ENCODE measurements around the gene SPIRE1. TPM values are rescaled to one million over a fixed set of nuclear protein-coding genes. Genes with fewer than 3 reads are reported as not detected.
"Not testable (repeated sequence)": the region's sequence is repeated elsewhere in the genome, so short reads cannot be mapped to it uniquely, and the experiment has no call there.

Gene SPIRE1
- total RNA-seq, 1 experiment from 2014 or later = 26.1 TPM

DNA sequence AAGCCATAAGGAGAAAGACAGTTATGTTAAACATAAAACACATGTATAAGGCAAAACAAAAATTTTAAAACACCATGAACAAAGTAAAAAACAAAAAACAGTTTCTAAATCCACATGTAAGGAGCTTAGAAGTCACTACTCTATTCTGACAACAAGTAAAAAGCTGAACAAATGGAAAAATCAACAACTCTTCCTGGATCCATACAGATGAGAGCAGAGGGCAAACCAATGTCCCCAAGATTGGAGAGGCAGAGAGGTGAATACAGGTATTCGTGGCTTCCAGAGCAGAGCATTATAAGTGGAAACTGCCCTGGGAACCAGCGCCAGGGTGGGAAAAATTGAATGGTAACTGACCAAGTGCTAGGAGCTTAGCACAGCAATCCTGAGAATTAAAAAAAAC lies 93.5 kb downstream of the SPIRE1 start:
- Histone ChIP-seq H3K36me3 (ENCODE audit: low read depth) (no peaks in the 10 kb centered on the region), H4K20me1 (ENCODE audit: insufficient read depth) (no peaks in the 10 kb centered on the region), H3F3A (ENCODE audit: insufficient read depth, low read depth) (no peaks in the 10 kb centered on the region), H3K9me3 (ENCODE audit: insufficient read depth, low read depth) (no peaks in the 10 kb centered on the region), H3K4me1 (replicated peaks; ENCODE audit: insufficient read depth) (0 out of 2 replicates have a peak, but pooled peaks cover 5% of the 10 kb centered on the region), H3K9me2 (ENCODE audit: insufficient read depth) (no peaks in the 10 kb centered on the region), H3K4me2 (no peak overlapping the region), H3K79me2 (ENCODE audit: low read depth) (no peaks in the 10 kb centered on the region), H2AFZ (no peak overlapping the region), H3K4me3 (no peak overlapping the region), H3K27ac (no peak overlapping the region), H3K27me3 (ENCODE audit: insufficient read depth, low read depth) (no peaks in the 10 kb centered on the region)
- no peak for TF ChIP-seq EZH2 (IDR thresholded peaks at IDR 0.05; ENCODE audit: low read depth)
- TF ChIP-seq, protein P1, sequence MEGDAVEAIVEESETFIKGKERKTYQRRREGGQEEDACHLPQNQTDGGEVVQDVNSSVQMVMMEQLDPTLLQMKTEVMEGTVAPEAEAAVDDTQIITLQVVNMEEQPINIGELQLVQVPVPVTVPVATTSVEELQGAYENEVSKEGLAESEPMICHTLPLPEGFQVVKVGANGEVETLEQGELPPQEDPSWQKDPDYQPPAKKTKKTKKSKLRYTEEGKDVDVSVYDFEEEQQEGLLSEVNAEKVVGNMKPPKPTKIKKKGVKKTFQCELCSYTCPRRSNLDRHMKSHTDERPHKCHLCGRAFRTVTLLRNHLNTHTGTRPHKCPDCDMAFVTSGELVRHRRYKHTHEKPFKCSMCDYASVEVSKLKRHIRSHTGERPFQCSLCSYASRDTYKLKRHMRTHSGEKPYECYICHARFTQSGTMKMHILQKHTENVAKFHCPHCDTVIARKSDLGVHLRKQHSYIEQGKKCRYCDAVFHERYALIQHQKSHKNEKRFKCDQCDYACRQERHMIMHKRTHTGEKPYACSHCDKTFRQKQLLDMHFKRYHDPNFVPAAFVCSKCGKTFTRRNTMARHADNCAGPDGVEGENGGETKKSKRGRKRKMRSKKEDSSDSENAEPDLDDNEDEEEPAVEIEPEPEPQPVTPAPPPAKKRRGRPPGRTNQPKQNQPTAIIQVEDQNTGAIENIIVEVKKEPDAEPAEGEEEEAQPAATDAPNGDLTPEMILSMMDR (conservative IDR thresholded peaks at IDR 0.05) = no peak
- BruUV-seq (replicated peaks) = no TSS peak
- CTCF ChIA-PET = interaction anchor here (0.8 kb wide), 1 partner anchor 113 kb away, joined by 3 read pairs; no protein-coding TSS in a partner anchor
- DNase-seq = no peak
- POLR2A ChIA-PET (ENCODE audit: unreplicated experiment) = no interaction called here
- intact Hi-C loops (cut with micrococcal nuclease; ENCODE audit: unreplicated experiment) = no loop called here

DNA sequence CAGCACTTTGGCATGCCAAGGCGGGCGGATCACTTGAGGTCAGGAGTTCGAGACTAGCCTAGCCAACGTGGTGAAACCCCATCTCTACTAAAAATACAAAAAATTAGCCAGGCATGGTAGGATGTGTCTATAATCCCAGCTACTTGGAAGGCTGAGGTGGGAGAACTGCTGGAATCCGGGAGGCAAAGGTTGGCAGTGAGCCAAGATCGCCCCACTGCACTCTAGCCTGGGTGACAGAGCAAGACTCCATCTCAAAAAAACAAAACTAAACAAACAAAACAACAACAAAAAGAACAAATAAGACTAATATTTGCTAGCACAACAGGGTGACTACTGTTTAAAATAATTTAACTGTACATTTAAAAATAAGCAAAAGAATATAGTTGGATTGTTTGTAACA lies 97.3 kb downstream of the SPIRE1 start:
- H3K4me3 ChIP-seq; H3F3A ChIP-seq (ENCODE audit: insufficient read depth, low read depth); H3K4me2 ChIP-seq; DNase-seq; H2AFZ ChIP-seq; H3K79me2 ChIP-seq (ENCODE audit: low read depth); H3K27me3 ChIP-seq (ENCODE audit: insufficient read depth, low read depth); H3K9me2 ChIP-seq (ENCODE audit: insufficient read depth); H3K9me3 ChIP-seq (ENCODE audit: insufficient read depth, low read depth); H3K4me1 ChIP-seq (replicated peaks; ENCODE audit: insufficient read depth); H3K27ac ChIP-seq; H4K20me1 ChIP-seq (ENCODE audit: insufficient read depth); BruUV-seq (replicated peaks); POLR2A ChIA-PET (ENCODE audit: unreplicated experiment); intact Hi-C loops (cut with micrococcal nuclease; ENCODE audit: unreplicated experiment); CTCF ChIA-PET; H3K36me3 ChIP-seq (ENCODE audit: low read depth): not testable (repeated sequence)

DNA sequence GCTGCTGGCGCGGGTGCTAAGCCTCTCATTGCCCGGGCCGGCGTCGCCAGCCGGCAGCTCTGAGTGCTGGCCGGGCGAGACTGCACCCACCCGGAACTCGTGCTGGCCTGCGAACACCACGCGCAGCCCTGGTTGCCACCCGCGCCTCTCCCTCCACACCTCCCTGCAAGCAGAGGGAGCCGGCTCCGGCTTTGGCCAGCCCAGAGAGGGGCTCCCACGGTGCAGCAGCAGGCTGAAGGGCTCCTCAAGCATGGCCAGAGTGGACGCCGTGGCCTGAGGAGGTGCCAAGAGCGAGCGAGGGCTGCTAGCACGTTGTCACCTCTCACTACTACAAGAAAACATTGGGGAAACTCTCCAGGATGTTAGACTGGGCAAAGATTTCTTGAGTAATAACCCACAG lies 98.6 kb downstream of the SPIRE1 start:
- Histone ChIP-seq H3K4me1 (replicated peaks; ENCODE audit: insufficient read depth) (no peaks in the 10 kb centered on the region), H3K4me3 (no peak overlapping the region), H3K4me2 (no peak overlapping the region), H3K79me2 (ENCODE audit: low read depth) (no peaks in the 10 kb centered on the region), H3K9me3 (ENCODE audit: insufficient read depth, low read depth) (no peaks in the 10 kb centered on the region; the same call in 1 of the 2 replicates), H3K36me3 (ENCODE audit: low read depth) (no peaks in the 10 kb centered on the region), H2AFZ (no peak overlapping the region), H4K20me1 (ENCODE audit: insufficient read depth) (no peaks in the 10 kb centered on the region), H3F3A (ENCODE audit: insufficient read depth, low read depth) (no peaks in the 10 kb centered on the region), H3K27ac (no peak overlapping the region), H3K27me3 (ENCODE audit: insufficient read depth, low read depth) (no peaks in the 10 kb centered on the region), H3K9me2 (ENCODE audit: insufficient read depth) (no peaks in the 10 kb centered on the region)
- no peak for TF ChIP-seq EZH2 (IDR thresholded peaks at IDR 0.05; ENCODE audit: low read depth)
- TF ChIP-seq, protein P1 (conservative IDR thresholded peaks at IDR 0.05) = no peak
- BruUV-seq (replicated peaks) = no TSS peak
- CTCF ChIA-PET = no interaction called here
- POLR2A ChIA-PET (ENCODE audit: unreplicated experiment) = no interaction called here
- no peak for DNase-seq
- intact Hi-C loops (cut with micrococcal nuclease; ENCODE audit: unreplicated experiment) = no loop called here

Measured in PC-9 (cell line).